Lower leg skin (tissue), 3 donors: ENCODE measurements around the gene SP1.
"Not testable (repeated sequence)": the region's sequence is repeated elsewhere in the genome, so short reads cannot be mapped to it uniquely, and the experiment has no call there.

ENCODE experiments used
- CTCF ChIP-seq, 3 donors: fragments of 450-650 bp; IDR thresholded peaks; one replicate each; pipeline ENCODE4 v1.5.1; 2016; ENCODE audit warnings: antibody characterized with exemption in 3 of 3, mild to moderate bottlenecking in 3 of 3, moderate library complexity in 2 of 3
- POLR2A ChIP-seq, 2 donors: fragments of 450-650 bp; IDR thresholded peaks; one replicate each; pipeline ENCODE4 v1.6.1; 2016 to 2017; ENCODE audit warnings: antibody characterized with exemption in 2 of 2, mild to moderate bottlenecking in 1 of 2, moderate library complexity in 1 of 2

- not testable (repeated sequence) for TF ChIP-seq CTCF, POLR2A (IDR thresholded peaks at IDR 0.05)
Observed at GRCh38 chr12:53374277-53374676, 5.7 kb upstream of the SP1 start.
